Heart left ventricle (tissue), 13 donors: Measurements from ENCODE around the gene CMIP.

Experiments used
- CTCF ChIP-seq, 12 donors: fragments of 200-600 bp; sonication (generic) in 4 of 12; IDR thresholded peaks; one replicate each; pipeline versions ENCODE4 v1.5.0 to v1.8.0; 2018 to 2022; ENCODE audit warnings: antibody characterized with exemption in 12 of 12, mild to moderate bottlenecking in 5 of 12
- POLR2A ChIP-seq, 2 donors: fragments of 450-650 bp; IDR thresholded peaks; one replicate each; pipeline ENCODE4 v1.6.1; 2017; ENCODE audit warnings: antibody characterized with exemption in 2 of 2, mild to moderate bottlenecking in 2 of 2, moderate library complexity in 2 of 2
- donor health status: ischemic (EF 13 %, LVEDD 7.1; RV severe dilation, severe dysfunction).
- donor health status: DM: no; HTN: yes; CAD: no.
- donor health status: DM: no; HTN: no; CAD: no.
- donor health status: ischemic (EF 25% LVEDD 6.9; RV normal size, moderate dysfunction).
- donor health status: ischemic (EF 25% LVEDD 5.7; RV mildly dilated, moderate dysfunction).
- donor health status: ischemic (EF 35%, LVEDD 5.7; RV mildly dilated, moderate dysfunction).
- donor health status: nonischemic (EF 11% LVEDD 7.7; RV severe dilation, severe dysfunction).
- donor health status: DM: yes; HTN: yes; CAD: no.
- donor health status: PGD.
- donor health status: ischemic (EF 29% LVEDD 5.4; RV normal size, mild dysfunction).
- donor health status: nonischemic (EF 23%, LVEDD 6.1; RV moderate dilation, normal function).

DNA sequence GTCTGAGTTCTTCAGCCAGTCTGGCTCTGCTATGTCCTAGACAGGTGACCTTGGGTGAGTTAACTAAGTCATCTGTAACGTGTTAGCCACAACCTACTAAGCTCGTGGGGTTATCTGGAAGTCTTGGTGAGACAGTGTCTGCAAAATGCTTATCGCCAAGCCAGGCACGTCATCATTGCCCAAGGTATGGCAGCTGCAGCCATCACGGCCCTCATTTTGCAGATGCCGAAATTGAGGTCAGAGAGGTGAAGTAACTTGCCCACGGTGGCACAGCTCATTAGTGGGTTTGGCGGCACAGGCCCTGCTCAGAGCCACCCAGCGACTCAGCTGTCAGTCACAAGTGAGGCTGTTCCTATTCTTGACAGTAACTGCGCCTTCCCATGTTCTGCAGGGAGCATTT is 79.8 kb downstream of the CMIP start:
- TF ChIP-seq CTCF (IDR thresholded peaks at IDR 0.05) (no peak), POLR2A (IDR thresholded peaks at IDR 0.05) (no peak)
